Esophagus muscularis mucosa (tissue), 3 donors: Measurements from ENCODE around the gene STMN3.

Source experiments
- POLR2AphosphoS5 ChIP-seq, 2 donors: sonication (generic); formaldehyde crosslinking; IDR thresholded peaks; one replicate each; pipeline ENCODE4 v1.6.1; 2017; ENCODE audit warnings: antibody characterized with exemption in 2 of 2
- TF ChIP-seq, protein P1 (sequence below), 3 experiments: fragments of 200-600 bp in 2 of 3; fragments of 450-650 bp in 1 of 3; sonication (generic) in 2 of 3; IDR thresholded peaks; one replicate each; pipeline ENCODE4 v1.5.1; 2017 to 2019; ENCODE audit warnings: antibody characterized with exemption in 3 of 3, mild to moderate bottlenecking in 2 of 3, moderate library complexity in 1 of 3

DNA sequence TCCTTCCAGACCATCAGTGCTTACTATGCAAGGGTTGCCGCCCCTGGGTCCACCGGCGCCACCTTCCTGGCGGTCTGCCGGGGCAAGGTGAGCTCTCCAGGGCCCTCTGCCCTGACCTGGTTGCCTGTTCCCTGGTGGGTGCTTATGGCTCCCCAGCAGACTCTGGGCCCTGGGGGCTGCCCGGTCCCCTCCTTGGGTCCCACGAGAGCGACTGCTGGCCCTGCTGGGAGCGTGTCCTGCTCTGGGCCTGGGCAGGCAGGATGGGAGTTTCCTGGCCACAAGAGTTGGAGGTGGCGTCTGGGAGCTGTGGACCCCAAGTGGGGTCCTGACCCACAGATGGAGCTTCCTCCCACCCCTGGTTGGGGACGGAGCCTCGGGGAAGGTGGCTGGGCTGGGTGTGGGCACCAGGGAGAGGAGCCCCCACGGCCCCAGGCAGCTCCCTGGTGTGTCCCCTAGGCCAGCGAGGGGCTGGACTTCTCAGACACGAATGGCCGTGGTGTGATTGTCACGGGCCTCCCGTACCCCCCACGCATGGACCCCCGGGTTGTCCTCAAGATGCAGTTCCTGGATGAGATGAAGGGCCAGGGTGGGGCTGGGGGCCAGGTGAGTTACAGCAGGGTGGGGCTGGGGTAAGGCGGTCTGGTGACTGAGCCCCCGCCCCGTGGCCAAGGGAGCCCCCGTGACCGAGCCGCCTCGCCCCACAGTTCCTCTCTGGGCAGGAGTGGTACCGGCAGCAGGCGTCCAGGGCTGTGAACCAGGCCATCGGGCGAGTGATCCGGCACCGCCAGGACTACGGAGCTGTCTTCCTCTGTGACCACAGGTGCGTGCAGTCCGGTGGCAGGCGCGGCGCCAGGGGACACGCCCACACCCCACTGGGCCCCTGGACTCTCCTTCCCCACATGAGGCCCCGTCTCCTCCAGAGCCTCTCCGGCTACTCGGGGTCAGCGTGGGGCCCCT, 36.1 kb upstream of the STMN3 start:
- TF ChIP-seq, protein P1, sequence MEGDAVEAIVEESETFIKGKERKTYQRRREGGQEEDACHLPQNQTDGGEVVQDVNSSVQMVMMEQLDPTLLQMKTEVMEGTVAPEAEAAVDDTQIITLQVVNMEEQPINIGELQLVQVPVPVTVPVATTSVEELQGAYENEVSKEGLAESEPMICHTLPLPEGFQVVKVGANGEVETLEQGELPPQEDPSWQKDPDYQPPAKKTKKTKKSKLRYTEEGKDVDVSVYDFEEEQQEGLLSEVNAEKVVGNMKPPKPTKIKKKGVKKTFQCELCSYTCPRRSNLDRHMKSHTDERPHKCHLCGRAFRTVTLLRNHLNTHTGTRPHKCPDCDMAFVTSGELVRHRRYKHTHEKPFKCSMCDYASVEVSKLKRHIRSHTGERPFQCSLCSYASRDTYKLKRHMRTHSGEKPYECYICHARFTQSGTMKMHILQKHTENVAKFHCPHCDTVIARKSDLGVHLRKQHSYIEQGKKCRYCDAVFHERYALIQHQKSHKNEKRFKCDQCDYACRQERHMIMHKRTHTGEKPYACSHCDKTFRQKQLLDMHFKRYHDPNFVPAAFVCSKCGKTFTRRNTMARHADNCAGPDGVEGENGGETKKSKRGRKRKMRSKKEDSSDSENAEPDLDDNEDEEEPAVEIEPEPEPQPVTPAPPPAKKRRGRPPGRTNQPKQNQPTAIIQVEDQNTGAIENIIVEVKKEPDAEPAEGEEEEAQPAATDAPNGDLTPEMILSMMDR (IDR thresholded peaks at IDR 0.05): no peak
- no peak for TF ChIP-seq POLR2AphosphoS5 (IDR thresholded peaks at IDR 0.05)
